Inferior parietal cortex (tissue), 1 donor: ENCODE results near the gene USP1.
A peak's percentile ranks its signal among the peaks of the same experiment; 100 is the strongest.

Experiments
- DNase-seq: peaks from one replicate; pipeline ENCODE4 v3.0.0-alpha.2; 2016; ENCODE audit errors: extremely low spot score

Gene USP1

DNA sequence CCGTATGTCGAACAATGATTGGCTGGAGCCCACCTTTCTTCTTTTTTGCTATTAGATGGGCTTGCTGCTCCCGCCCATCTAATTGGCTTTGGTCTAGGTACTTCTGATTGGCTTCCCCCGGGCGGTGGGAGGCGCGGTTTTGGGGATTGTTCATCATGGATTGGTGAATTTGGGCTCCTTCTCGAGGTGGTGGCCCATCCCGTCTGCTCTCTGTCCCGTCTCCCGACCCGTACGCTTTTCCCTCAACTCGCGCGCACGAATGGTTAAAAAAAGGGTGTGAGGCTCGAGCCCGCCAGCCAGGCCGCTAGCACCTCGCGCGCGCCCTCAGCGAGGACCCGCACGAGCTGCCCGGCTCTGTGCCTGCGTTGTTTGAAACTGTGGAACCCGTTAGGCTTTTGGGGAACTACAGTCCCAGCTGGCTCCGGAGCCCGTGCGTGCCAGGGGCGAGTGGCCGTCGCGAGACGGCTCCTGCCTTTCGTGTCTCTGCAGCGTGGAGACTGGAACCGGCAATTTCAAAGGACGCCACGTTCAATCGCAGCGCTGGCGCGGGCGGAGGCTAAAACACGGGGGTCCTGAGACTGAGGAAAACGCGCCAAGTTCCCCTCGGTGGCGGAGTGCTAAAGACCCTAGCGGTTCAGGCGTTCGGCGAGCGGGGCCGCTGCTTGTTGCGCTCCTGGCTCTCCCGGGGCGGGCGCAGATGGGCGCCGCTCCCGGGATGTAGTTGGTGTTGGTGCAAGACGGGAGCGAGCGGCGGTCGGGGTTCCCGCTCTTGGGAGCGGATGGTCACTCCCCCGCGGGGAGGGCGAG is at the start of gene USP1:
Gene USP1, plus strand, starts transcription at position 584 of the 807 bp plus-strand sequence. CDS start 2,819 bp downstream, outside the sequence.
- peak; percentile 97 for DNase-seq

DNA sequence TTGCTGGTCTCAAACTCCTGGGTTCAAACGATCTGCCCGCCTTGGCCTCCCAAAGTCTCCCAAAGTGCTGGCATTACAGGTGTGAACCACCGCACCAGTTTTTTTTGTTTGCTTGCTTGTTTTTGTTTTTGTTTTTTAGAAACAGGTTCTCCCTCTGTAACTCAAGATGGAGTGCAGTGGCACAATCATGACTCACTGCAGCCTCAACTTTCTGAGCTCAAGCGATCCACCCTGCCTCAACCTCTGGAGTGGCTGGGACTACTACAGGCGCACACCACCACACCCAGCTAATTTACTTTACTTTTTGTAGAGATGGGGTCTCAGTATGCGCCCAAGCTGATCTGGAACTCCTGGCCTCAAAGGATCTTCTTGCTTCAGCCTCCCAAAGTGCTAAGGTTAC is 47.3 kb upstream of the USP1 start:
- DNase-seq = no peak

- DNase-seq = no peak
These were observed 46.8 kb upstream of the USP1 start for GRCh38 chr1:62390071-62390470.

GRCh38 chr1:62391369-62391971 is 45.4 kb upstream of the USP1 start:
- DNase-seq = no peak

DNA sequence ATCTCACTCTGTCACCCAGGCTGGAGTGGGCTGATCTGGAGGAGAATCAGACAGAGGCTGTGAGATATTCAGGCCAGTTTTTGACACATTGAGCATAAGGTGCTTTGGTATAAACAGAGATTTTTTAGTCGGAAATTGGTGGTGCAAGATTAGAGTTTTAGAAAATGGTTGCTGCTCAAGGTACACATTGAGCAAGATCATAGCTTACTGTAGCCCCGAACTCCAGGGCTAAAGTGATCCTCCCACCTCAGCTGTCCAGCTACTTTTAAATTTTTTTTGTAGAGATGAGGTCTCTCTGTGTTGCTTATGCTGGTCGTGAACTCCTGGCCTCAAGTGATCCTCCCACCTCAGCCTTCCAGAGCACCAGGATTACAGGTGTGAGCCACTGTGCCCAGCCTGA is 43.9 kb upstream of the USP1 start:
- no peak for DNase-seq

GRCh38 chr1:62394646-62395045 is 42.2 kb upstream of the USP1 start:
- DNase-seq = no peak

- DNase-seq = no peak
These were observed 41.6 kb upstream of the USP1 start for GRCh38 chr1:62395291-62395690.

- no peak for DNase-seq
These were observed 40.0 kb upstream of the USP1 start for GRCh38 chr1:62396871-62397270.

GRCh38 chr1:62397301-62397700 is 39.5 kb upstream of the USP1 start:
- no peak for DNase-seq

DNA sequence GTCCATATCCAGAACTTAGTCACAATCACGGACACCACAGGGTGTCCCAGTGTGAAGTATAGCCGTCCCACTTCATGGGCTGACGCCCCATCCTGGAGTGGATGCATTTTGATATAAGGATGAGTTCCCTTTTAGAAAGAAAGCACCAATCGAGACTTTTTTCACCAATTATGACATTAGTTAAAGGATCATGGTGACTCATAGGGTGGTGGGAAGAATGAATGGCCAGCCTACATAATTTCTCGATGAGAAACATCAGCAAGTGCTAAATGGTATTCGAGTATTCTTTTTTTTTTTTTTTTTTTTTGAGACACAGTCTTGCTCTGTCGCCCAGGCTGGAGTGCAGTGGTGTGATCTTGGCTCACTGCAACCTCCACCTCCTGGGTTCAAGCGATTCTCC is 38.5 kb upstream of the USP1 start:
- no peak for DNase-seq

GRCh38 chr1:62401034-62401760 is 35.7 kb upstream of the USP1 start:
- DNase-seq = no peak

DNA sequence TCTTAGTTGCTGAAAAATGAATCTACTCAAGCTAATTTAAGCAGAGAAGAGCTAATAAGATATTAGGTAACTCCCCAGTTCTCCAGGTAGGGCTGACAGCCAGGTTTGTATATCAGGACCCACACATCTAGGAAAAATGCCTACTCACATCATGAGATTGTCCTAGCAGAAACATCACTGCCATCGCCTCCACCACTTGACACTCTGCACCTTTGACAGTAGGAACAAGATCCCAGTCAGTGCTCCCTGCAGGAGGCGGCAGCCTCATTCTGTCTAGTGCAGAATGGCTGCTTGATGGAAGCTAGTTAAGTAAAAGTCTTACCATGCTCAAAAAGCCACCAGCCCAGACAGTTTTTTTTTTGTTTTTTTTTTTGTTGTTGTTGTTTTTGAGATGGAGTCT is 31.6 kb upstream of the USP1 start:
- DNase-seq = no peak

- no peak for DNase-seq
These were observed 30.3 kb upstream of the USP1 start for GRCh38 chr1:62406576-62406975.

DNA sequence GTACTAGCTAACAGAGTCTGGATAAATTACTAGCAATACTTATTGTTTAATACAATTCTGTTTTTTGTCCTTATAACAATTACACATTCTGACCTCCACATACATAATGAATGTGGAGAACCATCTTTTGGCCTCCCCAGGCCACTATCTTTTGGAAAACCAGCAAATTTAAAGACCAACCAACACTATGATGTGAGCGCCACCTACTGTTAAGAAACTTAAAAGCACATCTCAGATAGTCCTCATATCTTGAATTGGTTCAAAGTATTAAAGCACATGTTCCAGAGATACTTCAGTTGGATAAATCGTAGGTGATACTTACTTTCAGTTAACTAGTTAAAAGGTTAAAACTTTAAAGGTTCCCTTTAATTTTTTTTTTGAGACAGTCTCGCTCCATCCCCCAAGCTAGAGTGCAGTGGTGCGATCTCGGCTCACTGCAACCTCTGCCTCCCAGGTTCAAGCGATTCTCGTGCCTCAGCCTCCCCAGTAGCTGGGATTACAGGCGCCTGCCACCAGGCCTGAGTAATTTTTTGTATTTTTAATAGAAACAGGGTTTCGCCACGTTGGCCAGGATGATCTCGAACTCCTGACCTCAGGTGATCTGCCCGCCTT is 29.3 kb upstream of the USP1 start:
- peak; percentile 88 for DNase-seq

DNA sequence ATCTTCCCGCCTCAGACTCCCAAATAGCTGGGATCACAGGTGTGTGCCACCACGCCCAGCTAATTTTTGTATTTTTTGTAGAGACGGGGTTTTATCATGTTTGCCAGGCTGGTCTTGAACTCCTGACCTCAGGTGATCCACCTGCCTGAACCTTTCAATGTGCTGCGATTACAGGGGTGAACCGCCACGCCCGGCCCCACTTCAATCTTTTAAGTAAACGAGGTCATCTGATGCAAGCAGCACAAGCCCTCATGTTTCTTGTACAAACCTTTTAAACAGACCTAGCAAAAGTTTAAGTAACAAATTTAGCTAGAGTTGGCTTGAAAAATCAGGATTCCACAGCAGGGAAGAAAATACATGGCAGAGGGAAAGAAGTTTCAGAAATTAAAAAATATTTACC is 21.2 kb upstream of the USP1 start:
- DNase-seq = no peak

DNA sequence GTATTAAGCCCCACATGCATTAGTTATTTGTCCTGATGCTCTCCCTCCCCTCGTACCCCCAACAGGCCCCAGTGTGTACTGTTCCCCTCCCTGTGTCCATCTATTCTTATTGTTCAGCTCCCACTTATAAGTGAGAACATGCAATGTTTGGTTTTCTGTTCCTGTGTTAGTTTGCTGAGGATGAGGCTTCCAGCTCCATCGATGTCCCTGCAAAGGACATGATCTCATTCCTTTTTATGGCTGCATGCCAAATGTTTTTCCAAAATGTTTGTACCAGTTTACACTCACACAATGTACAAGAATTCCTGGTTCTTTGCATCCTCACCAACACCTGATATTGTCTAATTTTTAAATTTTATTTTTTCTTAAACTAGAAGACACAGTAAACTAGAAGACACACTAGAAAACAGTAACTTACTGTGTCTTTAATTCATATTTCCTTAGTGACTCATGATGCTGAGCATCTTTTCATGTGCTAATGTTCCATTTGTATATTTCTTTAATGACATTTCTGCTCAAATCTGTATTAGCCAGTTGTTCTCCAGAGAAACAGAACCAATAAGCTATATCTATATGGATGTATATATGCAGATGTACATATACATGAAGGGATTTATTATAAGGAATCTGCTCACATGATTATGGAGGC is 19.4 kb upstream of the USP1 start:
- DNase-seq = no peak

DNA sequence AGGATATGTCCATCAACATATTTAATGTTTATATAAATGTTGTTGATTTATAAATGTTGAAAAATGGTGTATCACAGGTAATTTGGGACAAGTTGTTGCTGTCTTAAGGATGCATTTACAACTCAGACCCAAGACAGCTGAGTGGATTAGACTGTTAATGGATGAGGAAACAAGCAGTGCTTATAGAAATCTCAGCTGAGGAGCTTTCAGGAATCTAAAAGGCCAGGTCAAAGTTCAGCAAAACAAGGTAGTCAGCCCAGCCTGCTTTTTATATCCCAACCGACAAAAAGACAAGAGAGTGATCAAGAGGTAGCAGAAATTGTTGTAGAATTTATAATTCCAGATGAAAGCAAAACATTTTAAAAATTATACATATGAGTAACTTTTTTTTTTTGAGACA is 16.6 kb upstream of the USP1 start:
- DNase-seq = no peak

DNA sequence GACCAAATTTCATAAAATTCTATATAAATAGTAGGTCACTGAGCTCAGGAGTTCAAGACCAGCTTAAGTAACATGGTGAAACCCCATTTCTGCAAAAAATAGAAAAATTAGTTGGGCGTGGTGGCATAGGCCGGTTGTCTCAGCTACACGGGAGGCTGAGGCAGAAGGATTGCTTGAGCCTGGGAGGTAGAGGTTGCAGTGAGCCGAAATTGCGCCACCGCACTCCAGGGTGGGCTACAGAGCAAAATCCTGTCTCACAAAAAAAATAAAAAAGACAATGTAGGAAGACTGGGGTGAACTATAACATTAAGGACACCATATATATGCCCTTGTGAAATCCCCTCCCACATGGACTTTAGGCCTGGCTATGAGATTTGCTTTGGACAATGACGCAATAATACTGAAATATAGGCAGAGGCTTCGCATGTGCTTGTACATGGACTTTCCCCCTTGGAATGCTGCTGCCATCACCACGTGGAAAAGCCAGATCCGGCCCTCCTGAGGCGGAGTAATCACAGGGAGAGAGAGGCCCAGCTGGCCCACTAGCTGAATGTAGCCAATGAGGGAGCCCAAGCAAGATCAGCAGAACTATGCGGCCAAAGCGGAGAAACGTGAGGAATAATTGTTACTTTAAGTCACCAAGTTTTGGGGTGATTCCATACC is 13.1 kb upstream of the USP1 start:
- DNase-seq = no peak

- no peak for DNase-seq
These were observed 12.4 kb upstream of the USP1 start for GRCh38 chr1:62424411-62424810.

DNA sequence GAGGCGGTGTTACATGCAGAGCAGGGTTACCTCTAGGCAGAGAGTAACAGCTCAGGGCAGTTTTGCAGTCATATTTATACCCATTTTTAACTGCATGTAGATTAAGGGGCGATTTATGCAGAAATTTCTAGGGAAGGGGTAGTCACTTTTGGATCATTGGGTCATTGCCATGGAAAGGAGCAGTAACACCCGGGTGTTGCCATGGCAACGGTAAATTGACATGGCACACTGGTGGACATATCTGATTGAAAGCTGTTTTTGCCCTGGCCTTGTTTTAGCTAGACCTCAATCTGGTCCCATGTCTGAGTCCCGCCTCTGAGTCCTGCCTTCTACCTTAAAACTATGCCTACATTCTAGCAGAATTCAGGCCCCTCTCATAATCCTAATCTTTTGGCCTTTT is 11.8 kb upstream of the USP1 start:
- DNase-seq = no peak

- DNase-seq = no peak
These were observed 10.6 kb upstream of the USP1 start for GRCh38 chr1:62426237-62426636.
